HL-60/S4 treated with phorbol 12-myristate 13-acetate at 8.2 ng/mL for 4 days and 3 days (cell line): Measurements from ENCODE around the gene MTX1.
"Not testable (repeated sequence)": the region's sequence is repeated elsewhere in the genome, so short reads cannot be mapped to it uniquely, and the experiment has no call there.

Experiments
- in situ Hi-C: fragments of 300-500 bp; cut with MboI; formaldehyde crosslinking; loops from 2 replicates; pipeline ENCODE4 v1.15.0; 2022; ENCODE audit warnings: low sequenced_read_pairs

Gene MTX1

GRCh38 chr1:155228096-155228427 lies 19.6 kb downstream of the MTX1 start:
- in situ Hi-C loops: no loop called here

- in situ Hi-C loops: not testable (repeated sequence)
Measured at GRCh38 chr1:155231302-155231701, 22.8 kb downstream of the MTX1 start.

GRCh38 chr1:155232001-155232978 lies 23.8 kb downstream of the MTX1 start:
- in situ Hi-C loops: not testable (repeated sequence)

GRCh38 chr1:155233502-155233901 lies 25.0 kb downstream of the MTX1 start:
- in situ Hi-C loops: not testable (repeated sequence)

GRCh38 chr1:155235375-155235774 lies 26.9 kb downstream of the MTX1 start:
- in situ Hi-C loops: not testable (repeated sequence)

- in situ Hi-C loops: no loop called here
Measured at GRCh38 chr1:155236451-155236850, 28.0 kb downstream of the MTX1 start.

- in situ Hi-C loops: no loop called here
Measured at GRCh38 chr1:155241069-155241679, 32.7 kb downstream of the MTX1 start.

- in situ Hi-C loops: no loop called here
Measured at GRCh38 chr1:155241841-155242264, 33.4 kb downstream of the MTX1 start.

GRCh38 chr1:155242805-155243358 lies 34.4 kb downstream of the MTX1 start:
- in situ Hi-C loops: no loop called here

- in situ Hi-C loops: no loop called here
Measured at GRCh38 chr1:155244368-155245162, 36.1 kb downstream of the MTX1 start.

- in situ Hi-C loops: no loop called here
Measured at GRCh38 chr1:155245163-155245524, 36.6 kb downstream of the MTX1 start.

- in situ Hi-C loops: not testable (repeated sequence)
Measured at GRCh38 chr1:155246796-155247195, 38.3 kb downstream of the MTX1 start.

- in situ Hi-C loops: no loop called here
Measured at GRCh38 chr1:155247667-155248553, 39.4 kb downstream of the MTX1 start.

- in situ Hi-C loops: no loop called here
Measured at GRCh38 chr1:155250246-155250632, 41.7 kb downstream of the MTX1 start.

- in situ Hi-C loops: no loop called here
Measured at GRCh38 chr1:155250633-155251449, 42.3 kb downstream of the MTX1 start.

GRCh38 chr1:155251566-155251965 lies 43.1 kb downstream of the MTX1 start:
- in situ Hi-C loops: no loop called here

GRCh38 chr1:155253208-155253607 lies 44.7 kb downstream of the MTX1 start:
- in situ Hi-C loops: no loop called here

- in situ Hi-C loops: no loop called here
Measured at GRCh38 chr1:155253797-155254196, 45.3 kb downstream of the MTX1 start.

- in situ Hi-C loops: no loop called here
Measured at GRCh38 chr1:155254228-155254713, 45.8 kb downstream of the MTX1 start.
